NB4 (cell line): ENCODE results near the gene EHD3.

ENCODE experiments used
- CTCF ChIP-seq: IDR thresholded peaks from one replicate; pipeline ENCODE4 v1.5.1; 2012; ENCODE audit warnings: low read depth, low read length
- MAX ChIP-seq: IDR thresholded peaks from 2 replicates; pipeline ENCODE4 v1.6.1; 2011; ENCODE audit warnings: low read depth, low read length
- MYC ChIP-seq: IDR thresholded peaks from 2 replicates; pipeline ENCODE4 v1.6.1; 2011; ENCODE audit warnings: low read depth, low read length
- POLR2A ChIP-seq: IDR thresholded peaks from 2 replicates; pipeline ENCODE4 v1.6.1; 2011; ENCODE audit warnings: mild to moderate bottlenecking; ENCODE audit not compliant: insufficient read length; ENCODE audit errors: extremely low read depth

GRCh38 chr2:31274401-31275075, 40.6 kb downstream of the EHD3 start:
- TF ChIP-seq CTCF: no peak
- TF ChIP-seq POLR2A: no peak
- TF ChIP-seq MYC: no peak
- no peak for TF ChIP-seq MAX
